Measurements from ENCODE around the gene TAAR1. TPM values are rescaled to one million over a fixed set of nuclear protein-coding genes. Genes with fewer than 3 reads are reported as not detected.
"Not testable (repeated sequence)": the region's sequence is repeated elsewhere in the genome, so short reads cannot be mapped to it uniquely, and the experiment has no call there.

The TAAR1 gene
- total and polyA plus RNA-seq, 2 experiments from 2014 or later = not detected

DNA sequence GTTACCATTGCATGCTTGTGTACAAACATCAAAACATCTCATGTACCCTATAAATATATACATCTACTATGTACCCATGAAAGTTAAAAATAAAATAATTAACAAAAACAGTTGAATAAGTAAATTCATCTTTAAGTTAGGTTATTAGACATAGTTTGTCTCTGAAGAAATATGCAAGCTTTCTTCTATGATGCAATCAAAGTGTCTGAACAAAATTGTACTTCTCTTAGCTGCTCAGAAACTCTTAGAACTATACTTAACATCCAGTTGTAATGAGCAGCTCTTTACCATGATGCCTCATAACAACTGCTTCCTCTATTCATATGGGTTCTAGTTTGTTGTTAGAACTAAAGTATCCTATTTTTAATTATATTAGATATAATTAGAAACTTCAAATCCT is 49.0 kb upstream of the TAAR1 start (continued):
- TF ChIP-seq REST (IDR thresholded peaks at IDR 0.05; ENCODE audit: unreplicated experiment) (no peak), NANOG (IDR thresholded peaks at IDR 0.05; ENCODE audit: borderline replicate concordance) (no peak)

- not testable (repeated sequence) for H3K4me3 ChIP-seq; H3K79me2 ChIP-seq (replicated peaks; ENCODE audit: insufficient read depth); H3K27me3 Mint-ChIP-seq (ENCODE audit: insufficient read depth, low read depth, poor library complexity); H3K27ac Mint-ChIP-seq; H3K4me3 Mint-ChIP-seq; H3K9me3 Mint-ChIP-seq; H3K36me3 Mint-ChIP-seq (ENCODE audit: low read depth); H2AFZ ChIP-seq; H3K36me3 ChIP-seq (ENCODE audit: insufficient read depth); H3K9me2 ChIP-seq (ENCODE audit: insufficient read depth); H4K20me1 ChIP-seq (replicated peaks; ENCODE audit: insufficient read depth); H3F3A ChIP-seq (replicated peaks; ENCODE audit: low read depth); H3K4me2 ChIP-seq; H3K4me1 Mint-ChIP-seq; H3K4me1 ChIP-seq (ENCODE audit: insufficient read depth); H3K27me3 ChIP-seq (ENCODE audit: insufficient read depth); H3K27ac ChIP-seq (ENCODE audit: low read depth); ATAC-seq; DNase-seq (ENCODE audit: low spot score)
These were observed 47.8 kb upstream of the TAAR1 start for GRCh38 chr6:132706756-132707155.

GRCh38 chr6:132703936-132704335 is 45.0 kb upstream of the TAAR1 start:
- H3K4me3 ChIP-seq = no peak overlapping the region
- DNase-seq (ENCODE audit: low spot score) (no peak), ATAC-seq (no peak)
- H3K9me2 ChIP-seq (ENCODE audit: insufficient read depth) = no peaks in the 10 kb centered on the region
- peaks cover 4% of the 10 kb centered on the region; the same call in 2 of the 3 replicates for H3K4me1 Mint-ChIP-seq
- no peaks in the 10 kb centered on the region for H4K20me1 ChIP-seq (replicated peaks; ENCODE audit: insufficient read depth)
- H3K79me2 ChIP-seq (replicated peaks; ENCODE audit: insufficient read depth) = no peaks in the 10 kb centered on the region
- H3K27me3 ChIP-seq (ENCODE audit: insufficient read depth) = no peaks in the 10 kb centered on the region
- H3K27ac ChIP-seq (ENCODE audit: low read depth) = no peak overlapping the region
- H3K27ac Mint-ChIP-seq = no peak overlapping the region
- H3K4me1 ChIP-seq (ENCODE audit: insufficient read depth) = no peaks in the 10 kb centered on the region
- no peaks in the 10 kb centered on the region for H3K36me3 Mint-ChIP-seq (ENCODE audit: low read depth)
- no peak overlapping the region for H3K4me2 ChIP-seq
- peaks cover 3% of the 10 kb centered on the region; the same call in 2 of the 3 replicates for H3K9me3 Mint-ChIP-seq
- no peaks in the 10 kb centered on the region for H3K27me3 Mint-ChIP-seq (ENCODE audit: insufficient read depth, low read depth, poor library complexity)
- H3F3A ChIP-seq (replicated peaks; ENCODE audit: low read depth) = no peaks in the 10 kb centered on the region
- H3K36me3 ChIP-seq (ENCODE audit: insufficient read depth) = no peaks in the 10 kb centered on the region
- H2AFZ ChIP-seq = no peak overlapping the region
- H3K4me3 Mint-ChIP-seq = no peak overlapping the region
- TF ChIP-seq REST (IDR thresholded peaks at IDR 0.05; ENCODE audit: unreplicated experiment) (no peak), EZH2phosphoT487 (IDR thresholded peaks at IDR 0.05; ENCODE audit: unreplicated experiment) (no peak), EZH2 (IDR thresholded peaks at IDR 0.05; ENCODE audit: low read depth, unreplicated experiment) (no peak), STAT1 (IDR thresholded peaks at IDR 0.05; ENCODE audit: unreplicated experiment) (no peak), ZNF462 (CRISPR knock-in tag; IDR thresholded peaks at IDR 0.05) (no peak)
